A673 (cell line): Measurements from ENCODE around the gene EPHA6. TPM values are rescaled to one million over a fixed set of nuclear protein-coding genes. Genes with fewer than 3 reads are reported as not detected.

ENCODE experiments used
- BruUV-seq: library from RNA; stranded (reverse); fragments of 400-500 nt; replicated peaks from 2 replicates; lab custom pipeline; 2021; lab: Mats Ljungman, UMichigan
- CTCF ChIA-PET: fragments of 300-600 bp; sonication (Branson Sonifier 250); formaldehyde crosslinking; loops from one replicate; lab custom pipeline; 2022; ENCODE audit warnings: antibody characterized with exemption; lab: Charles Lee
- POLR2A ChIA-PET: fragments of 300-600 bp; sonication (Branson Sonifier 250); formaldehyde crosslinking; loops from one replicate; lab custom pipeline; 2022; ENCODE audit warnings: antibody characterized with exemption; ENCODE audit not compliant: low non-redundant PET; lab: Charles Lee
- DNase-seq: peaks from one replicate; pipeline ENCODE4 v3.0.0-alpha.2; 2015; ENCODE audit warnings: low spot score
- H3K27ac ChIP-seq: fragments of 200-600 bp; sonication (generic); 2 replicates; pipeline ENCODE4 v1.5.1; 2016; ENCODE audit warnings: mixed run types, low read depth, mild to moderate bottlenecking, mixed read lengths, antibody characterized with exemption, low read length; ENCODE audit not compliant: poor library complexity, severe bottlenecking
- H3K27me3 ChIP-seq: fragments of 200-600 bp; sonication (generic); replicated peaks from 2 replicates; pipeline ENCODE4 v1.6.1; 2017; ENCODE audit warnings: mixed run types, low read depth, mild to moderate bottlenecking, mixed read lengths, antibody characterized with exemption, low read length; ENCODE audit not compliant: insufficient read depth, poor library complexity
- H3K36me3 ChIP-seq: fragments of 200-600 bp; sonication (generic); 2 replicates; pipeline ENCODE4 v1.6.1; 2016; ENCODE audit warnings: mixed run types, mild to moderate bottlenecking, mixed read lengths, antibody characterized with exemption, low read length; ENCODE audit not compliant: insufficient read depth, poor library complexity, severe bottlenecking
- H3K4me1 ChIP-seq: fragments of 200-600 bp; sonication (generic); 2 replicates; pipeline ENCODE4 v1.6.1; 2017; ENCODE audit warnings: mixed run types, mild to moderate bottlenecking, mixed read lengths, antibody characterized with exemption, low read length; ENCODE audit not compliant: insufficient read depth, poor library complexity, severe bottlenecking
- H3K4me3 ChIP-seq: fragments of 200-600 bp; sonication (generic); 2 replicates; pipeline ENCODE4 v1.5.1; 2016; ENCODE audit warnings: low read depth, mixed run types, mild to moderate bottlenecking, mixed read lengths, low read length; ENCODE audit not compliant: poor library complexity, severe bottlenecking
- H3K9me3 ChIP-seq: fragments of 200-600 bp; sonication (generic); 2 replicates; pipeline ENCODE4 v1.6.1; 2016; ENCODE audit warnings: mixed run types, low read depth, mild to moderate bottlenecking, mixed read lengths, antibody characterized with exemption, low read length; ENCODE audit not compliant: poor library complexity, severe bottlenecking
- CTCF ChIP-seq: fragments of 300-800, 200-600 bp; sonication (generic); conservative IDR thresholded peaks from 2 replicates; pipeline ENCODE4 v1.5.1; 2017; ENCODE audit warnings: low read depth, mild to moderate bottlenecking, antibody characterized with exemption, low read length, moderate library complexity, mixed read lengths
- EZH2 ChIP-seq: fragments of 200-600 bp; sonication (generic); IDR thresholded peaks from 2 replicates; pipeline ENCODE4 v1.6.1; 2017; ENCODE audit warnings: borderline replicate concordance, low read depth, mild to moderate bottlenecking, mixed read lengths, antibody characterized with exemption, low read length; ENCODE audit not compliant: poor library complexity, severe bottlenecking
- intact Hi-C: fragments of 100-400 bp; cut with micrococcal nuclease; formaldehyde crosslinking; loops from one replicate; pipeline ENCODE4 v1.10.0; 2022; ENCODE audit not compliant: unreplicated experiment
- total RNA-seq: library from RNA; stranded (reverse); gene quantifications from 2 replicates; pipeline ENCODE4 v1.2.3, GENCODE V29; 2021

The EPHA6 gene
- total RNA-seq, 1 experiment from 2014 or later: not detected

- no peaks in the 10 kb centered on the region for H3K36me3 ChIP-seq
- no peak overlapping the region for H3K27ac ChIP-seq
- POLR2A ChIA-PET: interaction anchor here (0.7 kb wide), 1 partner anchor 27 kb away, joined by 3 read pairs; no protein-coding TSS in a partner anchor
- no TSS peak for BruUV-seq
- H3K4me1 ChIP-seq: no peaks in the 10 kb centered on the region
- TF ChIP-seq EZH2: no peak
- no peak for TF ChIP-seq CTCF
- no peaks in the 10 kb centered on the region for H3K9me3 ChIP-seq
- DNase-seq: no peak
- H3K4me3 ChIP-seq: no peak overlapping the region
- intact Hi-C loops: no loop called here
- CTCF ChIA-PET: no interaction called here
- H3K27me3 ChIP-seq: no peaks in the 10 kb centered on the region
Observed at GRCh38 chr3:97235179-97235578, 420.8 kb downstream of the EPHA6 start.

GRCh38 chr3:97235611-97236315 lies 421.4 kb downstream of the EPHA6 start:
- Histone ChIP-seq H3K27me3 (no peaks in the 10 kb centered on the region), H3K27ac (no peak overlapping the region), H3K4me3 (no peak overlapping the region), H3K36me3 (no peaks in the 10 kb centered on the region), H3K4me1 (no peaks in the 10 kb centered on the region), H3K9me3 (no peaks in the 10 kb centered on the region)
- ChIA-PET CTCF (no interaction called here), POLR2A (no interaction called here)
- TF ChIP-seq CTCF (no peak), EZH2 (no peak)
- BruUV-seq: no TSS peak
- no peak for DNase-seq
- intact Hi-C loops: no loop called here

- H3K9me3 ChIP-seq: no peaks in the 10 kb centered on the region
- no peaks in the 10 kb centered on the region for H3K27me3 ChIP-seq
- no TSS peak for BruUV-seq
- H3K4me3 ChIP-seq: no peak overlapping the region
- H3K27ac ChIP-seq: no peak overlapping the region
- no peaks in the 10 kb centered on the region for H3K4me1 ChIP-seq
- ChIA-PET POLR2A (interaction anchor here (0.7 kb wide), 1 partner anchor 1555 kb away, joined by 5 read pairs; no protein-coding TSS in a partner anchor), CTCF (no interaction called here)
- no peak for DNase-seq
- TF ChIP-seq EZH2 (no peak), CTCF (no peak)
- intact Hi-C loops: no loop called here
- no peaks in the 10 kb centered on the region for H3K36me3 ChIP-seq
Observed at GRCh38 chr3:97241417-97241816, 427.0 kb downstream of the EPHA6 start.
